Loucy (cell line): Measurements from ENCODE around the gene NKAIN4.

Experiments
- EZH2phosphoT487 ChIP-seq: fragments of 200-600 bp; IDR thresholded peaks from 2 replicates; pipeline ENCODE4 v1.6.1; 2018; ENCODE audit warnings: antibody characterized with exemption, mild to moderate bottlenecking, moderate library complexity, borderline replicate concordance
- TF ChIP-seq, protein P1 (sequence below): fragments of 200-600 bp; sonication (generic); conservative IDR thresholded peaks from 2 replicates; pipeline ENCODE4 v1.5.1; 2014; ENCODE audit warnings: mild to moderate bottlenecking, antibody characterized with exemption, low read length

DNA sequence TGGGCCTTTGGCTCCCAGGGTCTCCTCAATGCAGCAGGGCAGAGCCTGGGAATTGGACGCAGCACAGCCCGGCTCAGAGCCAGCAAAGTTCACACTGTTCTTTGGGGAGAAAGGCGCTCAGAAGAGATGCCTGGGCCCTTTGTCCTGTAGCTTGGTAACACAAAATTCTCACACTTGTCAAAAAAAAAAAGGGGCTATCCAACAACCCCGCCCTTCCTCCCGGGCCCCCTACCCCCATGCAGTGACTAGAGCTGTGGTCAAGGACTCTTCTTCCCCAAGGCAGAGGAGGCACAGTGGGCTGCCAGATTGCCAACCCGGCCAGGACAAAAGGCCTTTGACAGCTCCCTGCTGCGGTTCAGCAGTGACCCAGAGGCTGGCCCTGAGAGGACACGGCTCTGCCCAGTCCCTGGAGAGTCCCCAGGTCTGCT, 2.0 kb downstream of the NKAIN4 start:
- TF ChIP-seq EZH2phosphoT487: no peak
- TF ChIP-seq, protein P1, sequence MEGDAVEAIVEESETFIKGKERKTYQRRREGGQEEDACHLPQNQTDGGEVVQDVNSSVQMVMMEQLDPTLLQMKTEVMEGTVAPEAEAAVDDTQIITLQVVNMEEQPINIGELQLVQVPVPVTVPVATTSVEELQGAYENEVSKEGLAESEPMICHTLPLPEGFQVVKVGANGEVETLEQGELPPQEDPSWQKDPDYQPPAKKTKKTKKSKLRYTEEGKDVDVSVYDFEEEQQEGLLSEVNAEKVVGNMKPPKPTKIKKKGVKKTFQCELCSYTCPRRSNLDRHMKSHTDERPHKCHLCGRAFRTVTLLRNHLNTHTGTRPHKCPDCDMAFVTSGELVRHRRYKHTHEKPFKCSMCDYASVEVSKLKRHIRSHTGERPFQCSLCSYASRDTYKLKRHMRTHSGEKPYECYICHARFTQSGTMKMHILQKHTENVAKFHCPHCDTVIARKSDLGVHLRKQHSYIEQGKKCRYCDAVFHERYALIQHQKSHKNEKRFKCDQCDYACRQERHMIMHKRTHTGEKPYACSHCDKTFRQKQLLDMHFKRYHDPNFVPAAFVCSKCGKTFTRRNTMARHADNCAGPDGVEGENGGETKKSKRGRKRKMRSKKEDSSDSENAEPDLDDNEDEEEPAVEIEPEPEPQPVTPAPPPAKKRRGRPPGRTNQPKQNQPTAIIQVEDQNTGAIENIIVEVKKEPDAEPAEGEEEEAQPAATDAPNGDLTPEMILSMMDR: no peak
